Activated T-cell treated with anti-CD3 and anti-CD28 coated beads, Interleukin-2, amount 50 U/mL, for 48 hours (primary cell): ENCODE measurements around the gene CERS6.

Experiments used
- DNase-seq, 2 experiments: peaks; one replicate each; pipeline ENCODE4 v3.0.0-alpha.2; 2020

The CERS6 gene

DNA sequence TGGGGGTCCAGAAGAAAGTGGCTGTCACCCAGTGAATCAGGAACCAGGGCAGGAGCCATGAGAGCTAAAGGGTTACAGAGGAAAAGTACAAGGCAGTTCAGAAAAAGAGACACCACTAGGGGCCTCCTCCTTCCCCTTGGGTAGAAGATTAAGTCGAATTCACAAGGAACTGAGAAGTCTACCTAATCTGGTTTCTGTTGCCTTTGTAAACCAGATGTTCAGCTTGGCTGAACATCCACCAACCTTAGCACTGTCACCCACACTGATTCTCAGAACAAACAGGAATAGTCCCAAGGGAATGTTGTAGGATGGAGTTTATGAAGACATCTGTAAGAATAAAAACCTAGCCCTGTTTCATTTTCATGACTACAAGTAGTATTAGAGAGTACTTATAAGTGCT is 256.0 kb downstream of the CERS6 start:
- no peak for DNase-seq

DNA sequence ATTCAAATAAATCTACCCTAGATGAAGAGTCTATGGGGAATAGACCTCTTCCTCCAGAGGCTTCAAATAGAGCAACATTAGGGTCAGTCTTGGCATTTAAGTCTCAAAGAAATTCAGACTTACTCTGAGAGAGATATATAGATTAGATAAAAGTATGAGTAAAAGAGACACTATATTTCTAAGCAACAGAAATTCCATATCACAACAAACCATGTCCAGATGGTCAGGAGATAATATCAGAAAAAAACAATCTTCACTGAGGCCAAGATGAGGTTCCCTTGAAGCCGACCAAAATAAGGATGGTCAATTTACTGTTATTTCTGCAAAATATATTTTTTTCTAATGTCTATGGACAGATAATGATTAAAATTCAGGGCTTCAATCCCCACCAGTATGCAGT is 257.3 kb downstream of the CERS6 start:
- no peak for DNase-seq

DNA sequence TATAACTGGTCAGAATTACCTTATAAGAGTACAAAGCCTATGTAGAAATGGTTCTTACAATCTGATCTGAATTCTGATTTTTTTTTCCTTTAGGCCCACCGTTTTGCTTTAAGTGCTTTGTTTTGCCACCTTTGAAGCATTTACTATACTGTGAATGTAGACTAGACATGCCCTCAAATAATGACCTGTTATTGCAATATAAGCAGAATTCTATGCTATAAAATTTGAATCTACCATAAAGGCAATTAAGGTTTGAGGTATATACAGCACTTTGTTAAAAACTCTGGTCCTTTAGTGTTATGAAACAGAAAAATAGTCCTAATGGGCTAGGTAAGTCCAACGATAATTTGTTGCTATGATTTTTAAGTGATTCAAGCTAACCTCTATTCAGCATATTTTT is 259.8 kb downstream of the CERS6 start:
- no peak for DNase-seq

DNA sequence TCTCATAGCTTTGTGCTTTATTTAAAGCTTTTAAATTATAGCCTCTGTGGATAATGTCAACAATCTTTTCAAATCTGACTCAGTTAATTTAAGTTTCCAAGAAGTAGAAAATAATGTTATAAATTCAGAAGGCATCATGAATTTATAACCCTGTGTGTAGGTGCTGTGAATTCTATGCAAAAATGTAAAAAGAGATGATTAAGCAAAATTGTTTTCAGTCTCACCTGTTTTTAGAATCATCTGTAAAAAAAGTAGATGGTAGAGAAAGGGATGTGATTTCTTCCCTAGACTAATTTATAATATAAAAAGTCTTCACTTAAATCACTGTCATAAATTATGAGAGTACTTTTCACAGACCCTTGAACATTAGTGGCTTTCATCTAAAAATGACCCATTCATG is 260.8 kb downstream of the CERS6 start:
- no peak for DNase-seq

DNA sequence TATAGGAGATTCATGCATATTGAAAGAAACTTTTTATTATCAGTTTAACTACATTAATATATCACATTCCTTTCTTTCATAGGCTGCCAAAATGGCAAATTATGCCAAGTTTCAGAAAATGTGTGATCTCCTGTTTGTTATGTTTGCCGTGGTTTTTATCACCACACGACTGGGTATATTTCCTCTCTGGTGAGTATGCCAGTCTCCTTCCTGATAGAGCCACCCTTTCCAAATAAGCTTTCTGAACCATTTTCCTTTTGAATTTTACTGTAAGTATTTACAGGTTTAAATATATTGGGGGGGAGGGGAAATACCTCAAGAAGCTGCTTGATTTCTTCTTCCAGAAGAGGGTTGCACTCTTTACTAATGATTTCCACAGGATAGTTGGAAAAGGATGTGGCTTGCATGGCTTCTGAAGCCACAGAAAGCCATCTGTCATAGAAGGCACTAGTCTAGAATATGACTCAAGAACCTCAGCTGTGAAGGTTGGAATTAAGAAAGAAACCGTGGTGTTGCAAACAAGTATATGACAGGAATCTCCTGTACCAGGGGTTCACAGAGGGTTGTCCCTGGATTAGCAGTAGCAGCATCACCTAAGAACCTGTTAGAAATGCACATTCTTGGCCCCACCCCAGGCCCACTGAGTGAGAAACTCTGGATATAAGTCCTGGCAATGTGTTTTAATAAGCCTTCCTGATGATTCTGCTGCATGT is 261.9 kb downstream of the CERS6 start:
- DNase-seq, result no peak

DNA sequence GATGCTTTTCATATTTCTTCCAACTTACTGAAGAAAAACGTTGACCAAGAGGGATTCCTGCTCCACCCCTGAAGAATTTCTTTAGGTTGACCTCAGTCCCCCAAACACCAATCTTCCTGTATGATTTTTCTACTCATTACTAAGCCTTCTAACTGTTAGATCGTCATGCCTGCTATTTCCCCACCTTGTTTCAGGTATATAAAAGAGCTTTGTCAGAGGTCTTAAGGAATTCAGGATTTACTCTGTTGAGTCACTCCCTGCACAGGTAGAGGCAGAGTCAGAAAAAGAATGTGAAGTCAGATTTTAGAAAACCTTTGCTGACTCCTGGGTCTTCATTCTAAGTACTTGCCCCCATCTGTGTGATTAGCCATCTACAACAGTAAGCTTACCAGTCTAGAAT is 262.6 kb downstream of the CERS6 start:
- DNase-seq, result no peak

DNA sequence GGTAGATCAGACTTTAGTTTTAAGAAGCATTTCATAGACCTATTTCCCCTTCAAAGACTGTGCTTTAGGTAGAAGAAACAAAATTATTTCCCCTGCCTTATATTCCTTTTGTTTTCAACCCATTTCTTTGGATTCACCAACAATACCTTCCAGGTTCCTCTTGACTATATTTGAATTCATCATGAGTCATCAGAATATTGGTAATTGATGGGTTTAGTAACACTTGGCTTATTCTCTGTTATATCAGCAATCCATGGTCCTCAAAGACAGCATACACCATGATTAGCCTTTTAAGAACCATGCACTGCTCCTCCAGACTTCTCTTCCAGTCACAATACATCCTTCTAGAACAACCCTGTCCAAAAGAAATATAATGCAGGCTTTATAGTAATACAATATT is 263.4 kb downstream of the CERS6 start:
- no peak for DNase-seq

DNA sequence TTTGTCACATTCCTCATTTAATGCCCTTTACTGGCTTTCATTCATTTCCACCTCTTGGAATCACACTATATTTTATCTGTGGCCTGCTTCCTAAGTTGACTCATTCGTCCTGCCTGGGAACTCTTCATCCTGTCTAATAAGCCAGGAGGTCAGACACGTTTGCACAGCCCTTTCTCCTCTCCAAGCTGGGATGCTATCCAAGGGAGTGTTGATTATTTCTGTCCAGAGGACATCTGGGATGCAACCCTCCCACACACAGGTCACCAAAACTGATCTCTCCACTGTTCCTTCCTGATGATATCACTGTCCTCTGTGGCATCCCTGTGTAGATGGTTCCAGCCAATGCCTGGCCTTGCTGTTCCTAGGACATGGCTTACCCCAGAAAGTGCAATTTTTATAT is 266.5 kb downstream of the CERS6 start:
- no peak for DNase-seq

DNA sequence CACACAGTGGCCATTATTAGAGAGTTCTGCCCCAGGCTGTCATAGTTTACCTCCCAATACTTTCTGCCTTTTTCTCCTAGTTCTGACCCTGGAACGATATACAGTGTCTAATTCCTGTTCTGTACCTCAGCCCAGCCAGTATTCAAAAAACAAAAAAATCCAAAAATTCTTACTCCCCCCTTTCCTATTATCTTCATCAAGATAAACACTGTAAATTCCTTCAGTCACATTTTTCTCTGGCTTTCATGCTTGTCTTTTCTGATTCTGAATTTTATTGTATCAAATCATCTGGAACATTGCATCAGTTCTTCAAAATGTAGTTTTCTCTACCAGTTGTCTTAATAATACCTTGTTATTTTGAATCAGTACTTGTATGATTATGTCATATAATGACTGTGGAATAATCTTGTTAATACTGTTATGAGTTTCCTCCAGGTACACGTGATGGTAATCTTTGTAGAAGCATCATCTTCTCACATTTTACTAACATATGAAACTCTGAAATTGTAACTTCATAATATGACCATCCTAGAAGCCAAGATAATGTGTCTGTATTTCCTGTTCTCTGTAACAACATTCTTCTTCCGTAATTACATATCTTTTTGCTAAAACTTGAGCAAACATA is 267.3 kb downstream of the CERS6 start:
- no peak for DNase-seq

DNA sequence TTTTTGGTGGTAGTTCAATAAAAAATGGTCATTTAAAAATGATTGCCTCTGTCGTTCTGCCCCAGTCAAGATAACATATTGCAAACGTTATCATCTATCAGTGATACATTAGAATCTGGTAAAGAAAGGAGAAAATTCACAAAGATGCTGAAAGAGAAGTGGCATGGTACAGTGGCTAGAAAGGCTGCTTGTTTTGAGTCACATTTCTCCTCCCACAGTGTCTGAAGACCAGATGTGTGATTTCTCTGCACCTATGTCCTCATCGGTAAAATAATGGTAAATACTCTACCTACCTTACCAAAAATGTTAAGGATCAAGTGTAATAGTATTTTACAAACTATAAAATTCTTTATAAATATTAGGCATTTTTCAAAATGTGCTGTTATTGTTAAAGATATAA is 270.3 kb downstream of the CERS6 start:
- no peak for DNase-seq

DNA sequence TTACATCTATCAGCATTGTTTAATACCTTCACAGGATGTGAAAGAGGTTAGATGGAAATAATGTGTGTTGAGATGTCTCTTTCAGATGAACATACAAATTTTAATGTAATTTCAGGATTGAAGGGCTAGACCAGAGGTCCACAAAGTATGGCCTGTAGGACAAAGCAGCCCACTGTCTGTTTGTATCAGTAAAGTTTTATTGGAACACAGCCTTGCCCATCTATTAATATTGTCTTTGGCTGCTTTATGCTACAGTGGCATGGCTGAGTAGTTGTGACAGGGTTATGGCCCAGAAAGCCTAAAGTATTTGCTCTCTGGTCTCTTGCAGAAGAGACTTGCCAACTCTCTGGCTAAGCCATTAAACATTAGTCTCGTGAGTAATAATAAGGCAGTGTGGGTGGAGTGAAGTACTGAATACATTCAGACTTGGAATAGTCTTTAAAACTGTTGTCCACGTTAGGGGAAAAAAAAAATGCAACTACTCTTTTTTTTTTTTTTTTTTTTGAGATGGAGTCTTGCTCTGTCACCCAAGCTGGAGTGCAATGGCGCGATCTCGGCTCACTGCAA is 271.9 kb downstream of the CERS6 start:
- no peak for DNase-seq

DNA sequence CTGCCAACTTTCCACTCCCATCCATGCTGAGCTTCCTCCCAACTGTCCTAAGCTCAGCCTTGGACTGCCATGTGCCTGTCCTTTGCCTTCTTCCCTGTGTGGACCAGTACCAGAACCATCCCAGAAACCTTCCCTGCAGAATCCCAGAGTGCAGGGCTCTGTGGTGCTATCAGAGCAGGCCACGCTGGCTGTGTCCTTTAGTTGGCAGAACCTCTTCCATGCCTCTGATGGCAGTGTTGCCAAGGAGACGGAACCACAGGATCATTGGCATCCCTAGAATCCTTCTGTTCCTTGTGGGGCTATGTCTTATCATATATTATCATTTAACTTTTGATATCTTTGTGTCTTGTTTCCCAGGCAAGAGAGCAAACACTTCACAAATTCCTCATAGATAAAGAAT is 273.4 kb downstream of the CERS6 start:
- DNase-seq, result no peak

DNA sequence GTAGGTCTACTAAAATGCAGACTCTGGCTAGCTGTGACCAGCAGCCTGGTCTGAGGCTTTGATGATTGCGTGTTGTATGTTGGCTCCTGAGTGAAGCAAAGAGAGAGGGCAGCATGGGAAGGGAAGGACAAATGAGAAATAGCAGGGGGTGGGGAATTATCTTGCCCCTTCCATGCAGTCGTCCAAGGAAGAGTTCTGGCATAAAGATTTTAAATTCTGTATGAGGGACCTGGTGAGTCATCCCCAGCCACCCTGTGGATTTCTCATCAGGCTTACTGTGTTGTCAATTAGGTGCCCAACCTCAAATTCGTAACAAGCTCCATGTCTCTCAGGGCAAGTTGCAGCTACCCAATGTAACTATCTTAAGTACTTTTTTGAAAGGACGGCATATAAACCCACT is 274.3 kb downstream of the CERS6 start:
- DNase-seq, result no peak

DNA sequence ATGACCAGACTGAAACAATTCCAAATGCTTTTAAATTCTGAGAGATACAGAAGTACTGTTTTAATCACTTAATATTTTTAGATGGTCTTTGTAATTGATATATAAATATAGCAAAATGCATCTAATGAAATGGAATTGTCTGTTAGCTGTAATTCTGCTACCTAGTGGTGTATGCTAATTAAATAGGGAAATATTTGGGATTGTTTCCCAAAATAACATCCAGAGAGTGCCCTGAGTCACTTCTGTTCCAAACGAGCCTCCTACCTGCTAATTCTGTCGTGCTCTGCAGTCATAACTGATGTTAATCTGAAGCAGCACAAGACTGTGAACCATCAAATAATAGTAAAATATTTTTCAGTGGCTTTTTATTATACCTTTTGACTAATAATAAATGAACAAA is 274.9 kb downstream of the CERS6 start:
- no peak for DNase-seq

DNA sequence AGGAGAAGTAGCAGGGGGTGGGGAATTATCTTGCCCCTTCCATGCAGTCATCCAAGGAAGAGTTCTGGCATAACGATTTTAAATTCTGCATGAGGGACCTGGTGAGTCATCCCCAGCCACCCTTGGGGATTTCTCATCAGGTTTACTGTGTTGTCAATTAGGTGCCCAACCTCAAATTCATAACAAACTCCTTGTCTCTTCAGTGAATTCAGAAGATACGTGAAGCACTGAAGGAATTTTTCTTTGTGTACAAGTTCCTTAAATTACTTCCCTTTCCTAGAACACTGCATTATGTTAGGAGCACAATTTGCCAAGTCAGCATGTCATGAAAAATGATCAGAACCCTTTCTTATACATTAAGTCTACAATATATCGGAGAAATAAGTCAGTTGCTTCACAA is 275.5 kb downstream of the CERS6 start:
- DNase-seq, result no peak

DNA sequence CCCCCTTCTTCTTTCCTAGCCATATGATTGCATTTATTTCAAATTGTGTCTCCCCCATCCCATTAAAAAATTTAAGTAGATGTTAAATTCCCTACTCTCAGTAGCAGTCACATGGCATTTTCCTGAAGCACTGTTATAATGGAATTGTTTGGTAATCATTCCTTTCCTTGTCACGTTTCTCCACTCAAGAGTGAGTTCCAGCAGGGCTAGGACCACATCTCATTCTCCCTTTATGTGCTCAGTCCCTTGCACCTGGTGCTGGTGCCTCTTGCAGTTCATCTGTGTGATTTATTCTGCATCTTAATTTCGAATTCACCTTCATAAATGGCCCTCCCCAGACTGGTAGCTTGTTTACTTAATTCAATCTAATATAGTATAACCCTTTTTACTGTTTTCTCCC is 276.0 kb downstream of the CERS6 start:
- DNase-seq, result no peak

DNA sequence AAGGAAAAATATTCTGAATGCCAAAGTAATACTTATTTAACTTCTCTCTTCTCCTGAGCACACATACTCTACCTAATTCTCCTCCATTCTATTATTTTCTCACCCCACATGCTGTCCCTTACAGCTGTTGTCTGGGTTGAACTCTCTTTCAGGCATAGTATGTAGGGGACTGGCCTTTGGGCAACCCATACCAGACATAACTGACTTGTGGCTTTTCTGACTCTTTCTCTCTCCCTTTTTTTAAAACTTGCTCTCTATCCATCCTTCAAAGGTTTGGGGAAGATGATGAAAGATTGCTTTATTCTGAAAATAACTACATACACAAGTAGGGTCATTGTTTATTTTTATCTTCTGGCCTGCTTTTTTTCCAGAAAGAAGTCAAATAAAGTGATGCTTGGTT is 276.4 kb downstream of the CERS6 start:
- DNase-seq, result no peak

DNA sequence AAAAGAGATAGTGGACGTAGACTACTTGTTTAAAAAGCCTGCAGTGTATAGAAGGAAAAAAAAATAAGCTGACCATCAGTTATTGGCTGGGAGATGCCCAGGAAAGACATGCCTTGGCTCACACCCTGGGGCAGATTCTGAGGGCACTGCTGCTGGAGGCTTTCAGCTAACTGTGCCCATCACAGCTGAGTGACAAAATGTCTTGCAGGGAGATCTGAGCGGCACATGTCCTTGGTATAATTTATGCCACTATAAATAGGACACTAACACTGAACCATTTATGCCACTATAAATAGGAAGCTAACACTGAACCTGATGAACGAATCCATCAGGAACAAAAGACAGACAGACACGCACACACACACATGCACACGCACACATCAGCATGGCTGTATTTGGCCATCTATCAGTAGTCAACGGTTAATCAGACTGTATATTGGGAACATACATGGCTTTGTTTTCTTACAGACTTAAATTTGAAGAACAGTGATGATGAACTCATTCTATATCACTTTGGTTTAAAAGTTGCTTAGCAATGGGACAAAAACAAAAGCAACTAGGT is 278.2 kb downstream of the CERS6 start:
- DNase-seq, result no peak

DNA sequence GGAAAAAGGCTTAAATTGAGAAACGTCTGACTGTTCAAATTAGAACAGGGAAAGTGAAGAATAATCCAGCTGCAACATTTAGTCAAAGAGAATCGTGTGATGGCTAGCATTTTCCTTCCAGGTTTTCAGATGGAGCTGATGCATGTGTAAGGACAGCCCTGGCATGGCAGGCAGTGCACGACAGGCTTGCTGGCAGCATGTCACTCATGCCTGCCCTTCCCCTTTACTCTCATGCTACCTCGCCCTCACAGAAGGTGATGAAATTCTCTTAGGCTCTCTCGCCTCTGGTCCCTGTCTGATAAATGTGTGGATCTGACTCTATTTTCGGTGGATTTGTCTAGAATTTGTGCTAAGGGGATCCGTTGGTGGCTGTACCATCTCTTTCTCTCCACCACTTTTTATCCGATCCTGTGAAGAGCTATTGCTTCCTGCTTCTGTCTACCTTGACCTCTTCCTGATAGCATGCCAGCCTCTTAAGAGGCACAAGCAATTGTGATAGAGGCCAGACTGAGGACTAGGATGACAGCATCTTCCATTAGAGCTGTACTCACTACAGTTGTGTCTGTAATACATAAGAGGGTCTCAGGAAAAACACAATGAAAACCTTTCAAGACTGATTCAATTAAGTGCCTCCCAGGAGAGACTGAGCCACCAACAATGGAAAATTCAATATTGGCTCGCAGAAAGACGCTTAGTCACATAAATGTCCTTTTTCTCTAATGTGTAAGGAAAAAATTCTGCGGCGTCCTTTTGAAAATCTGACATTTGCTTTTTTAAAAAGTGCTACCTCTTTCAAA is 280.8 kb downstream of the CERS6 start:
- DNase-seq, result no peak

DNA sequence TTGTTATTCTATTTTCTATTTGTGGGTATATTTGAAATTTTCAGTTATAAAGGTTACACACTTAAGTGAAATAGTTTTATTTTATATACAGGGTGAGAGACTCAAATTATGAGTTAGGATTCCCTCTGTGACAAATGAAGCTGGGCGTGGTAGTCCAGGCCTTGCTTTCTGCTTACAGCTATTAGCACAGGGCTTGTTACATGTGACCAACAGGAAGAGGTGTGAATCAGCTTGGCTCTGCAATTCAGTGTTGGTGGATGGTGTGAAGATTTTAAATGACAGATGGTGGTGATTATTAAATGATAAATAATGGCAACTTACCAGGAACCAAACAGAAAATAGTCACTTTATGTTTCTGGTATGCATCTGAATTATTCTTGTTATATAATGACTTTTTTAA is 282.0 kb downstream of the CERS6 start:
- DNase-seq, result no peak

DNA sequence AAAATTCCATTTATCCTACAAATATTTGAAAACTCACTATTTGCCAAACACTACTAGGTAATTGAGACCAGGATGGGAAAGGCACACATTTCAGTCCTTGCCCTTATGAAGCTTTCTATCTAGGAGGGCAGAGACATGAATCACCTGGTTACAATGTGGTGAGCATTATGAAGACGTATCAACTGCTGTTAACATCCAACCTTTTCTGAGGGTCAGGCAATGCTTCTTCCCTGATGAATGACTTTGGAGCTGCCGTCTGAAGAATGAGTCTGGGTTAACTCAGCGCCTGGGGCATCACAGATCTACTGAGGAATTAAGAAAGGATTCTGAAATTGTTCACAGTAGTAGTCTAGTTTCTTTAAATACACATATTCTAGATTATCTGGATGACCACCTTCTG is 284.3 kb downstream of the CERS6 start:
- DNase-seq, result no peak

DNA sequence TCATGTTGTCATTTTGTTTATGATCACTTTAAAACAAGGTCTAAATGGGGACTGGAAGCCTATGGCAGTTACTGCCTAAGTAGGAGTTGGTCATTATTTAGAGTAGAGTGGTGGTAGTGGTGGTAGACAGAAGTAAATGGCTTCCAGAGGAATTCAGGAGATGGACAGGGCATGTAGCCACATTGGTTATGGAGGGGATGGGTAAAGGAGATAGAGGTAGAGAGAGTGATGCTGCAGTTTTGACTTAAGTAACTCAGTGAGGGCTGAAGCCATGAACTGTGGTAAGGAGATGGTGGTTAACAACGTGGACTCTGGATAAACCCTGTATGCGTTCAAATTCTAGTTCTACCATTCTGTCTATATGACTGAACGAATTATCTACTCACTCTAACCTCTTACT is 284.7 kb downstream of the CERS6 start:
- DNase-seq, result no peak

DNA sequence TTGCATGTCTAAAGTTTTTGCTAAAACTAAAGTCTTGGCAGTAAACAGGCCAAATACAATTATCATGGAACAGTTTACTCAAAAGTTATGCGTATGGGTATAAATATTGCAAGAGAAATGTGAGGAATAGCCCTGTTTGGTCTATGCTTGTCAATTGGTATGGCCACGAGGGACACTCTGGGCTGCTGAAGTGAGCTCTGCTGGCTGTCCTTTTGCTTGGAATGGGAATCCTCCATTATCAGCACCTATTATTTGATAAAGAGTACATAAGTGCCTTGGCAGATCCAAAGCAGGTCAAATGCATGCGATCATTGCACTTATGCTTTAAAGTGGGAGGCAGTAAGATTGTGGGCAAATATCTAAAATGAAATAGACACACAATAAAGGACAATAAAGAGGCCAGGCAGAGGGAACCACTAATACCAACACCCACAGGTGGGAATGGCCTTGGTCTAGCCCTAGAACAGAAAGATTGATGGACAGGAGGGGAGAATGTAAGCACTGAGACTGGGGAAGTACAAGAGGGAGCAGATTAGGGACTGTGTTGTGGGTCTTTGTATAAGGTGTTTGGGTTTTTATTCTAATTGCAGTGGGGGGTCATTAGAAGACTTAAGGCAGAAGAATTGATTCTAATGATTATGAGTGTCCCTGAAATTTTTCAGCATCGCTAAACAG is 286.3 kb downstream of the CERS6 start:
- DNase-seq, result no peak
